Measurements from ENCODE around the gene SORCS3. TPM values are rescaled to one million over a fixed set of nuclear protein-coding genes. Genes with fewer than 3 reads are reported as not detected.

SORCS3 gene
- total and polyA plus RNA-seq, 9 of the 15 experiments (the other 6 are each of a cell fraction or from before 2014, with no cell fraction given) = not detected

- TF ChIP-seq DEAF1 (CRISPR knock-in tag; IDR thresholded peaks at IDR 0.05) (no peak), ZNF780A (CRISPR knock-in tag; IDR thresholded peaks at IDR 0.05) (no peak)
Measured at GRCh38 chr10:105026566-105026965, 385.5 kb downstream of the SORCS3 start (continued).

GRCh38 chr10:105029286-105029685 lies 388.2 kb downstream of the SORCS3 start:
- H4K20me1 ChIP-seq (replicated peaks; ENCODE audit: control insufficient read depth, insufficient read depth, low read length) = no peaks in the 10 kb centered on the region
- TF ChIP-seq SAP30 (IDR thresholded peaks at IDR 0.05; ENCODE audit: borderline replicate concordance, insufficient read depth, low read depth, low read length, poor library complexity, severe bottlenecking) (no peak), BCL6 (CRISPR knock-in tag; IDR thresholded peaks at IDR 0.05) (no peak), BCLAF1 (IDR thresholded peaks at IDR 0.05; ENCODE audit: borderline replicate concordance in 1 of 2, control insufficient read depth in 1 of 2, low read depth in 2 of 2, low read length in 1 of 2) (no peak), ZEB2 (IDR thresholded peaks at IDR 0.05) (no peak), KAT2B (IDR thresholded peaks at IDR 0.05; ENCODE audit: low read depth, low read length) (no peak), NFE2 (IDR thresholded peaks at IDR 0.05; ENCODE audit: low read depth) (no peak), SETDB1 (IDR thresholded peaks at IDR 0.05; ENCODE audit: low read length) (no peak)
- no peak for DNase-seq (ENCODE audit: extremely low read depth in 1 of 4, low spot score in 3 of 4)
- no peaks in the 10 kb centered on the region for H3K79me2 ChIP-seq (ENCODE audit: control insufficient read depth, insufficient read depth, low read length)
- H3K4me1 ChIP-seq (replicated peaks in 1 of 2; ENCODE audit: control insufficient read depth in 2 of 2, insufficient read depth in 2 of 2, low read length in 2 of 2) = no peaks in the 10 kb centered on the region
- H3K36me3 ChIP-seq (ENCODE audit: control insufficient read depth, insufficient read depth, low read length) = no peaks in the 10 kb centered on the region
- no peak for ATAC-seq
- in situ Hi-C loops (cut with MboI) = no loop called here
- no peak for FAIRE-seq
- BruUV-seq (replicated peaks) = no TSS peak
- no peak overlapping the region for H3K9ac ChIP-seq (ENCODE audit: insufficient read depth in 1 of 2, low read depth in 2 of 2, low read length in 2 of 2)
- no peaks in the 10 kb centered on the region for H3K27me3 ChIP-seq (ENCODE audit: control insufficient read depth in 2 of 2, insufficient read depth in 2 of 2, low read length in 2 of 2)
- H3K9me3 ChIP-seq (replicated peaks; ENCODE audit: control insufficient read depth, insufficient read depth, low read depth, low read length) = no peaks in the 10 kb centered on the region
- ChIA-PET POLR2A (no interaction called here), CTCF (ENCODE audit: low intra/inter-chr PET ratio) (no interaction called here)
- H2AFZ ChIP-seq (ENCODE audit: low read depth, low read length) = no peak overlapping the region
- H3K4me2 ChIP-seq (ENCODE audit: insufficient read depth, low read length) = no peak overlapping the region
- no peaks in the 10 kb centered on the region for H3K9me1 ChIP-seq (ENCODE audit: control insufficient read depth, insufficient read depth, low read length)
- intact Hi-C loops (cut with micrococcal nuclease) = no loop called here
- H3K27ac ChIP-seq (ENCODE audit: extremely low read depth, low read depth, low read length) = no peak overlapping the region
- 0% methylated on average over 1 of the region's 1 CpG for WGBS (ENCODE audit: insufficient coverage, low coverage, missing lambda C conversion rate)
- no peak overlapping the region for H3K4me3 ChIP-seq

Measured in K562 (cell line).